ENCODE data around the gene LRRC27. TPM values are rescaled to one million over a fixed set of nuclear protein-coding genes. Genes with fewer than 3 reads are reported as not detected.

Gene LRRC27
- total RNA-seq, 4 donors from 2014 or later = 0.59 to 32.6 (median 15.3) TPM

DNA sequence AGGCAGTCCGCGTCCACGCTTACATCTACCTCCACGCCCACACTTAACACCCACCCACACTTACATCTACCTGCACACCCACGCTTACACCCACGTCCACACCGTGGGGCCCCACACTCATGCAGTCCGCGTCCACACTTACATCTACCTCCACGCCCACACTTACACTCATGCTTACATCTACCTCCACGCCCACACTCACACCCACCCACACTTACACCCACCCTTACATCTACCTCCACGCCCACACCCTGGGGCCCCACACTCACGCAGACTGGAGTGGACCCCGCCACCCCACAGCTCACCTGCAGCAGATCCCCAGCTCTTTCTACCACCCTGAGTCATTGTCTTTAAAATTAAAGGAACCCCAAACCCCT lies 32.6 kb downstream of the LRRC27 start:
- no peaks in the 10 kb centered on the region for H3K36me3 ChIP-seq
- DNase-seq = peak in 1 of 2 donors; percentile 12

DNA sequence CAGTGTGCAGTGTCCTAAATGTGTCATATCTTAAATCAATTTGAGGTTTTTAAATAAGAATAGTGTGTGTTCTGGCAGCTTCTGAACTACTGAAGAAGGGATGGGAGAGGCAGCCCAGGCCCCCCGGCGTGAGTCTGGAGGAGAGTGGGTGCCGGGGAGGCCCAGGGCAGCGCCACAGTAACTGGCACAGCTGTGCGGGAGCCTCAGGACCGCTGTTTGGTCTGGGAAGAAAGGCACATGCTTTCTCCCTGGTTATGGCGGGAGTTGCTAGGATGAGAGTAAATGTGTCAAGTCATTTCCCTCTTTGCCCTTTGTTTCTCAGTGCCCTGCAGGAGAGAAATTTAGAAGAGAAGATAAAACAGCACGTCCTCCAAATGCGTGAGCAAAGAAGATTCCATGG lies 33.1 kb downstream of the LRRC27 start:
- Histone ChIP-seq H3K36me3 (no peaks in the 10 kb centered on the region), H3K27ac (no peak overlapping the region), H3K27me3 (no peaks in the 10 kb centered on the region), H3K4me1 (no peaks in the 10 kb centered on the region), H3K9me3 (no peaks in the 10 kb centered on the region), H3K4me3 (no peak overlapping the region)
- intact Hi-C loops (cut with DNase I; ENCODE audit: low total_unique reads) = no loop called here
- no peak for DNase-seq
- TF ChIP-seq, protein P1, sequence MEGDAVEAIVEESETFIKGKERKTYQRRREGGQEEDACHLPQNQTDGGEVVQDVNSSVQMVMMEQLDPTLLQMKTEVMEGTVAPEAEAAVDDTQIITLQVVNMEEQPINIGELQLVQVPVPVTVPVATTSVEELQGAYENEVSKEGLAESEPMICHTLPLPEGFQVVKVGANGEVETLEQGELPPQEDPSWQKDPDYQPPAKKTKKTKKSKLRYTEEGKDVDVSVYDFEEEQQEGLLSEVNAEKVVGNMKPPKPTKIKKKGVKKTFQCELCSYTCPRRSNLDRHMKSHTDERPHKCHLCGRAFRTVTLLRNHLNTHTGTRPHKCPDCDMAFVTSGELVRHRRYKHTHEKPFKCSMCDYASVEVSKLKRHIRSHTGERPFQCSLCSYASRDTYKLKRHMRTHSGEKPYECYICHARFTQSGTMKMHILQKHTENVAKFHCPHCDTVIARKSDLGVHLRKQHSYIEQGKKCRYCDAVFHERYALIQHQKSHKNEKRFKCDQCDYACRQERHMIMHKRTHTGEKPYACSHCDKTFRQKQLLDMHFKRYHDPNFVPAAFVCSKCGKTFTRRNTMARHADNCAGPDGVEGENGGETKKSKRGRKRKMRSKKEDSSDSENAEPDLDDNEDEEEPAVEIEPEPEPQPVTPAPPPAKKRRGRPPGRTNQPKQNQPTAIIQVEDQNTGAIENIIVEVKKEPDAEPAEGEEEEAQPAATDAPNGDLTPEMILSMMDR (IDR thresholded peaks at IDR 0.05) = no peak
- TF ChIP-seq POLR2A (IDR thresholded peaks at IDR 0.05) = no peak

More for the DNA sequence above, 32.6 kb downstream of the LRRC27 start:
- TF ChIP-seq POLR2A (IDR thresholded peaks at IDR 0.05) = no peak
- TF ChIP-seq, protein P1 (IDR thresholded peaks at IDR 0.05) = no peak
- Histone ChIP-seq H3K9me3 (no peaks in the 10 kb centered on the region), H3K4me1 (no peaks in the 10 kb centered on the region), H3K4me3 (no peak overlapping the region), H3K27me3 (no peaks in the 10 kb centered on the region), H3K27ac (no peak overlapping the region)
- intact Hi-C loops (cut with DNase I; ENCODE audit: low total_unique reads) = no loop called here

DNA sequence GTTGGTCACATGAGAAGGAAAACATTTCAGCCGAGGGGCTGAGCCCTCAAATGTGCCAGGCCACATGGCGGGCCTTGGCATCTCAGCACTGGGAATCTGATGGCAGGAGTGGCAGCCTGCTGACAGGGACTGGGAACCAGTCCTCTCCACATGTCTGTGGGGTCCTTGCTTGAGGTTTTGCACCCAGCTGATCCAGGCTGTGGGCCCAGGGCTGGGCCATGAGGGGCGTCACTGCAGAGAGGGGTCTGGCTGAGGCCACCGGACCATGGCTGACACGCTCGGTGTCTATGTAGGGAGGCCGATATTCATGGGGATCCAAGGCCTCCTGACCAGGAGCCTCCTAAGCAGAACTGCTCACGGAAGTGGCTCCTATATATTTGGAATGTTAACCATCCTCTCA lies 34.0 kb downstream of the LRRC27 start:
- no peak for TF ChIP-seq POLR2A (IDR thresholded peaks at IDR 0.05)
- TF ChIP-seq, protein P1 (IDR thresholded peaks at IDR 0.05) = no peak
- Histone ChIP-seq H3K4me3 (no peak overlapping the region), H3K36me3 (no peaks in the 10 kb centered on the region), H3K27ac (no peak overlapping the region), H3K4me1 (no peaks in the 10 kb centered on the region), H3K9me3 (no peaks in the 10 kb centered on the region), H3K27me3 (no peaks in the 10 kb centered on the region)
- no peak for DNase-seq
- intact Hi-C loops (cut with DNase I; ENCODE audit: low total_unique reads) = no loop called here

DNA sequence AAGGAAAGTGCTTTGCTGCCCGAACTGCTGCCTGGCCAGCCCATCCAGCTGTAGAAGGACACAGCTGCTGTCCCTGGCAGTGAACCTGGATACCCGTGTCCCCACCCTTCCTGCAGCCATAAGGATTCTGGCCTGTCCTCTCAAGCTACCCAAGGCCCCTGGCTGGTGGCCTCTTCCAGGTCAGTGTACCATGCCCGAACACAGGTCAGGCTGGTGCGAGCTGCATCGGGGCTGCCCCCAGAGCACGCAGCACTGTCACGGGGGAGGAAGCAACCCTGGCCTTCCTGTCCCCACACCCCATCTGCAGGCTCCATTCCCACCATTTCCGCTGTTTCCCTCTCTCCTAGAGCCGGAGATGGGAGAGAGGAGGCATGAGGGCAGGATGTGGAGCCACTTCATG lies 34.5 kb downstream of the LRRC27 start:
- Histone ChIP-seq H3K27ac (no peak overlapping the region), H3K27me3 (no peaks in the 10 kb centered on the region), H3K4me1 (no peaks in the 10 kb centered on the region), H3K36me3 (no peaks in the 10 kb centered on the region), H3K4me3 (no peak overlapping the region), H3K9me3 (no peaks in the 10 kb centered on the region)
- TF ChIP-seq, protein P1 (IDR thresholded peaks at IDR 0.05) = no peak
- TF ChIP-seq POLR2A (IDR thresholded peaks at IDR 0.05) = no peak
- intact Hi-C loops (cut with DNase I; ENCODE audit: low total_unique reads) = no loop called here
- DNase-seq = peak in 1 of 2 donors; percentile 10

DNA sequence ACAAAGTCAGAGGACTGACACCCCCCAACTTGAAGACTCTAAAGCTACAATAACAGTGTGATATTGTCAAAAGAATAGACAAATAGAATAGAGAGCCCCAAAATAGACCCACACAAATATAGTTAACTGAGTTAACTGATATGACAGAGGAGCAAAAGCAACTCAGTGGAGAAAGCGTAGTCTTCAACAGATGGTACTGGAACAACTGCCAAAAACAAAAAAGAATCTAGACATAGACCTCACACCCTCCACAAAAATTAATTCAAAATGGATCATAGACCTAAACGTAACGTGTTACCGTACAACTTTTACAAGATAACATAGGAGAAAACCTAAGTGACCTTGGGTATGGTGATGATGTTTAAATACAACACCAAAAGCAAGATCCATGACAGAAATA lies 36.4 kb downstream of the LRRC27 start:
- H3K4me1 ChIP-seq = no peaks in the 10 kb centered on the region
- intact Hi-C loops (cut with DNase I; ENCODE audit: low total_unique reads) = no loop called here

More for the DNA sequence above, 36.4 kb downstream of the LRRC27 start:
- no peaks in the 10 kb centered on the region for H3K27me3 ChIP-seq
- H3K9me3 ChIP-seq = no peaks in the 10 kb centered on the region
- TF ChIP-seq, protein P1 (IDR thresholded peaks at IDR 0.05) = no peak
- TF ChIP-seq POLR2A (IDR thresholded peaks at IDR 0.05) = no peak
- no peak for DNase-seq
- H3K27ac ChIP-seq = no peak overlapping the region
- no peak overlapping the region for H3K4me3 ChIP-seq
- no peaks in the 10 kb centered on the region for H3K36me3 ChIP-seq
